Memory B cell (primary cell): ENCODE results near the gene CNR2.

ENCODE experiments used
- ATAC-seq: fragments of 150-1000 bp; cut with Tn5 transposase; 2 replicates; pipeline ENCODE4 v1.10.0; 2021; ENCODE audit warnings: low read depth, mild to moderate bottlenecking, moderate library complexity
- DNase-seq, 2 donors: peaks; one replicate each; pipeline ENCODE4 v3.0.0; 2022; ENCODE audit warnings: low spot score in 2 of 2
- H3K27ac Mint-ChIP-seq: one replicate; pipeline ENCODE4 v1.8.0; 2022; ENCODE audit warnings: mild to moderate bottlenecking, moderate library complexity, mixed read lengths
- H3K27me3 Mint-ChIP-seq: one replicate; pipeline ENCODE4 v1.8.0; 2022; ENCODE audit warnings: mixed read lengths
- H3K36me3 Mint-ChIP-seq: one replicate; pipeline ENCODE4 v1.8.0; 2022; ENCODE audit warnings: mild to moderate bottlenecking, mixed read lengths
- H3K4me1 Mint-ChIP-seq: one replicate; pipeline ENCODE4 v1.8.0; 2022; ENCODE audit warnings: mixed read lengths
- H3K4me3 Mint-ChIP-seq: one replicate; pipeline ENCODE4 v1.8.0; 2022; ENCODE audit warnings: mild to moderate bottlenecking, moderate library complexity, mixed read lengths
- H3K9me3 Mint-ChIP-seq: one replicate; pipeline ENCODE4 v1.8.0; 2022; ENCODE audit warnings: mixed read lengths

Gene CNR2

GRCh38 chr1:23885222-23885621 lies 27.9 kb downstream of the CNR2 start:
- peaks cover 37% of the 10 kb centered on the region for H3K4me1 Mint-ChIP-seq
- H3K4me3 Mint-ChIP-seq, result no peak overlapping the region
- H3K36me3 Mint-ChIP-seq, result peaks cover 24% of the 10 kb centered on the region
- DNase-seq (no peak), ATAC-seq (no peak)
- H3K27ac Mint-ChIP-seq, result peak overlapping the region; percentile 41
- no peaks in the 10 kb centered on the region for H3K27me3 Mint-ChIP-seq
- no peaks in the 10 kb centered on the region for H3K9me3 Mint-ChIP-seq

DNA sequence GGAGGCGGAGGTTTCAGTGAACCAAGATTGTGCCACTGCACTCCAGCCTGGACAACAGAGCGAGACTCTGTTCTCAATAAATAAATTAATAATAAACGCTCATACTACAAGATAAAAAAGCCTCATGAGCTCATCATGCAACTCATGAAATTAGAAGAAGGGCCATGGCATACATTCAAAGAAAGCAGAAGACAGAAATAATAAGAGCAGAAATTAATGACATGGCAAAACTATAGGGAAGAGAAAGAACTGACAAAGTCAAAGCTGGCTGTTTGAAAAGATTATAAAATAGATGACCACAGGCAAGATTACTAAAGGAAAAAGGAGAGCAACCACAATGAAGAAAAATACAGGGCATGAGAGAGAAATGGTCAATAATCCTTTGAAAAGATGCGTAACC lies 30.4 kb downstream of the CNR2 start:
- Mint-ChIP-seq H3K4me1 (peaks cover 24% of the 10 kb centered on the region), H3K9me3 (peaks cover 10% of the 10 kb centered on the region), H3K27me3 (no peaks in the 10 kb centered on the region), H3K36me3 (peaks cover 40% of the 10 kb centered on the region), H3K4me3 (no peak overlapping the region), H3K27ac (no peak overlapping the region)
- ATAC-seq (no peak), DNase-seq (no peak)

DNA sequence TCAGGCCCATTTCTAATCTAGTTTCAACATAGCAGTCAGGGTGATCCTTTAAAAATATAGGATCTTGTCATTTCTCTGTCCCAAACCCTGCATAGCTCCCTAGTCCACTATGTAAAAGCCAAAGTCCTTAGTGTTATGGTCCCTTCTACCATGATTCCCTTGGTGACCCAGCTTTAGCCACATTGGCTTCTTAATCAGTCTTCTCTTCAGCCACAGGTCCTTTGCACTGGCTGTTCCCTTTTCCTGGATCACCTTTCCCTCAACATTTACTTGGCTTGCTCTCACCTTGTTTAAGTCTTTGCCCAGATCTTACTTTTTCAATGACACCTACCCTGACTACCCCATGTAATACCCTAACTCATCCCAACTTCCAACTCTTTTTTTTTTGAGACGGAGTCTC lies 33.4 kb downstream of the CNR2 start:
- H3K27ac Mint-ChIP-seq, result no peak overlapping the region
- DNase-seq, result no peak
- H3K4me1 Mint-ChIP-seq, result peaks cover 14% of the 10 kb centered on the region
- peaks cover 48% of the 10 kb centered on the region for H3K36me3 Mint-ChIP-seq
- H3K27me3 Mint-ChIP-seq, result no peaks in the 10 kb centered on the region
- no peak overlapping the region for H3K4me3 Mint-ChIP-seq
- ATAC-seq, result no peak
- H3K9me3 Mint-ChIP-seq, result peaks cover 10% of the 10 kb centered on the region

GRCh38 chr1:23878668-23879067 lies 34.5 kb downstream of the CNR2 start:
- Mint-ChIP-seq H3K4me1 (peaks cover 17% of the 10 kb centered on the region), H3K27ac (no peak overlapping the region)
- ATAC-seq, result no peak

DNA sequence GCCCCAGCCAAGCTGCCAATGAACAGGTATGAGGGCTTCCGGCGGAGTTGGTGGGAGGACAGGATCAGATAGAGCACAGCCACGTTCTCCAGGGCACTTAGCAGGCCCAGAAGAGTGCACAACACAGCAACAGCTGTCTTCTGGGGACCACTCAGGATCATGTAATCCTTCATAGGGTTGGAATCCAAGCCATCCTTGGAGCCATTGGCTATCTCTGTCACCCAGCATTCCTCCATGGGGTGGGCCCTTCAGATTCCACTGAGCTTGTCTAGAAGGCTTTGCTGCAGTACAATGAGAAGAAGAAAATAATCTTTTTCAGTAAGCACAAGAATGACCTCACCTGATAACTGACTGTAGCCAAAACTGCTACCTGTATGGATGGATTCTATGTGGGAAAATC lies 37.8 kb downstream of the CNR2 start:
- no peak overlapping the region for H3K4me3 Mint-ChIP-seq
- no peaks in the 10 kb centered on the region for H3K27me3 Mint-ChIP-seq
- ATAC-seq, result no peak
- no peak for DNase-seq
- no peak overlapping the region for H3K27ac Mint-ChIP-seq
- H3K36me3 Mint-ChIP-seq, result peaks cover 50% of the 10 kb centered on the region
- peaks cover 12% of the 10 kb centered on the region for H3K4me1 Mint-ChIP-seq
- peaks cover 10% of the 10 kb centered on the region for H3K9me3 Mint-ChIP-seq

More at GRCh38 chr1:23878668-23879067, 34.5 kb downstream of the CNR2 start:
- H3K36me3 Mint-ChIP-seq, result peaks cover 54% of the 10 kb centered on the region
- DNase-seq, result no peak
- H3K9me3 Mint-ChIP-seq, result peaks cover 10% of the 10 kb centered on the region
- H3K27me3 Mint-ChIP-seq, result no peaks in the 10 kb centered on the region
- no peak overlapping the region for H3K4me3 Mint-ChIP-seq

DNA sequence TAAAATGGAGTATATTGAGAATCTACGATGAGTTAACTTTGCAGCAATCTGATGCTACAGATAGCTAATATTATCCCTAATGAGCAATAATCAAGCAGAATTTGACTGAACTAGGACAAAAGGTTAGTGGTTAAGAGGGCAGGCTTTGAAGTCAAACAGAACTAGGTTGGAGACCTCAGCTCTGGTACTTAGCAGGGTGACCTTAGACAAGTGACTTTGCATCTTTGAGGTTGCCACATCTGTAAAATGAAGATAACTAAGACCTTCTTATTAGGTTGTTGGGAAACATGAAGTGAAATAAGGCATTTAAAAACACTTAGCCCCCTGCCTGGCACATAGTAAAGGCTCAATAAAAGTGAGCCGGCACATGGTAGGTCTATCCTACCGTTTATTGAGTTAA lies 40.7 kb downstream of the CNR2 start:
- H3K9me3 Mint-ChIP-seq, result no peaks in the 10 kb centered on the region
- no peak overlapping the region for H3K4me3 Mint-ChIP-seq
- peaks cover 18% of the 10 kb centered on the region for H3K4me1 Mint-ChIP-seq
- DNase-seq (no peak), ATAC-seq (no peak)
- no peak overlapping the region for H3K27ac Mint-ChIP-seq
- H3K27me3 Mint-ChIP-seq, result no peaks in the 10 kb centered on the region
- peaks cover 26% of the 10 kb centered on the region for H3K36me3 Mint-ChIP-seq

DNA sequence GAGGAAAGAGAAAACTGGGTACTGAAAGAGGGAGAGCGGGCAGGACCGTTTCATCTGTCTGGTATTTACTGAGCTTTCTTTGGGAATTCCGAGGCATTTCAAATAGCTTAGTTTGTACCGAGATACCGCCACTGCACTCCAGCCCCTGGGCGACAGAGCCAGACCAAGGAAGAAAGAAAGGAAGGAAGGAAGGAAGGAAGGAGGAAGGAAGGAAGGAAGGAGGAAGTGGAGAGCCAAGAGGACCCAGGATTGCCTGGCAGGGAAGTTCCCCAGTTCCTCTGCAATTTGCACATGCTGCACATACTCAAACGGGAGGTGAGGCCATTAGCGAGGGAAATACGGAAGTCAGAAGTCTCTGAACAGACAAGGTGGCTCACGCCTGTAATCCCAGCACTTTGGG lies 44.1 kb downstream of the CNR2 start:
- ATAC-seq (no peak), DNase-seq (no peak)
- Mint-ChIP-seq H3K27ac (peak overlapping the region; percentile 58), H3K36me3 (peaks cover 9% of the 10 kb centered on the region), H3K4me3 (peak overlapping the region; percentile 83), H3K9me3 (no peaks in the 10 kb centered on the region), H3K27me3 (no peaks in the 10 kb centered on the region), H3K4me1 (peaks cover 23% of the 10 kb centered on the region)

DNA sequence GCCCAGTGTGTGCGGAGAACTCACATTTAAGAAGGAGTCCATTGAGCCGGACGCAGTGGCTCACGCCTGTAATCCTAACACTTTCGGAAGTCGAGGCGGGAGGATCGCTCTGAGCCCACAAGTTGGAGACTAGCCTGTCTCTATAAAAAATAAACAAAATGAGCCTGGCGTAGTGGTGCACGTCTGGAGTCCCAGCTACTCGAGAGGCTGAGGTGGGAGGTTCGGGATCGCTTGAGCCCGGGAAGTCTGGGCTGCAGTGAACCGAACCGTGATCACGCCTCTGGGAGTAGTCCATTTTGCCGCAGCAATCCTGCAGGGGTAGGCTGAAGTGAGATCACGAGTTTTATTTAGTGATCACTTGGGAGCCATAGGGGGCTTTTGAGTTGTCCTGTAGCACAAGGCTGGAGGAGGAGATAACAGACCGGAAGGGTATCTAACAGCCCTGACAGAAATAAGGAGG lies 44.6 kb downstream of the CNR2 start:
- Mint-ChIP-seq H3K9me3 (no peaks in the 10 kb centered on the region), H3K36me3 (peaks cover 8% of the 10 kb centered on the region), H3K4me1 (peaks cover 22% of the 10 kb centered on the region), H3K27me3 (no peaks in the 10 kb centered on the region), H3K27ac (peak overlapping the region; percentile 58), H3K4me3 (peak overlapping the region; percentile 83)
- DNase-seq (no peak), ATAC-seq (no peak)

DNA sequence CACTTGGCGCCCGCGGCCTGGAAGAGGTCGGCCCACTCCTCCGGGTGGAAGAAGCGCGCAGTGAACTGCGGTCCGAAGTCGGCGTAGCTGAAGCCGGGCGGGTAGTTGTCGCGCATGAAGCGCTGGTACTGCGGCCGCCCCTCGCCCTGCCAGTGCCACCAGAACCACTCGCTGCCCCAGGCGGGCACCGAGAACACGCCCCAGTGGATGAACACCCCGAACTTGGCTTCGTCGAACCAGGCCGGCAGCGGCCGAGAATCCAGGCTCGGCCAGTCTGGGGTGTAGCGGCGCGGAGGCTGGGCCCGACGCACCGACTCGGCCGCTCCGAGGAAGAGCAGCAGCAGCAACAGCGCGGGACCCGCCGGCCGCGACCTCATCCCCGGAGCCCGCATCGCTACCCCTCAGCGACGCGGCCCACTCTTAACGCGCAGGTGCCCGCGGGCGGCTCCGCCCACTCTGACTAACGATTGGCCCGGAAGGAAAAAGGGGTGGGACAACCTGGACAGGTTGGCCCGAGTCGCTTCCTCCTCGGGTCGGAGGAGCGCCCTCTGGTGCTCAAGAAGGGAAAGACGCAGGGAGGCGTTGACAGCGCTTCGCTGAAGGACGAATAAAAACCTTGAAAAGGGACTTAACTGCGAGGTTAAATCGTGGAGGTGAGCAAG lies 45.1 kb downstream of the CNR2 start, which contains the start of gene FUCA1:
FUCA1 (minus strand) TSS at position 396 of the 662 bp plus-strand sequence; CDS start at position 392, 4 bp downstream.
- peak; percentile 92 to 93 for DNase-seq
- Mint-ChIP-seq H3K4me1 (peaks cover 22% of the 10 kb centered on the region), H3K27ac (peak within 1 kb of the TSS; percentile 58), H3K36me3 (peaks cover 8% of the 10 kb centered on the region), H3K27me3 (no peaks in the 10 kb centered on the region), H3K4me3 (peak within 1 kb of the TSS; percentile 83), H3K9me3 (no peaks in the 10 kb centered on the region)
- ATAC-seq, result peak; percentile 98

- Mint-ChIP-seq H3K36me3 (peaks cover 8% of the 10 kb centered on the region), H3K27me3 (no peaks in the 10 kb centered on the region), H3K9me3 (no peaks in the 10 kb centered on the region), H3K27ac (peak overlapping the region; percentile 58), H3K4me1 (peaks cover 22% of the 10 kb centered on the region), H3K4me3 (peak overlapping the region; percentile 83)
- DNase-seq (no peak), ATAC-seq (no peak)
Measured at GRCh38 chr1:23867542-23867894, 45.6 kb downstream of the CNR2 start.

DNA sequence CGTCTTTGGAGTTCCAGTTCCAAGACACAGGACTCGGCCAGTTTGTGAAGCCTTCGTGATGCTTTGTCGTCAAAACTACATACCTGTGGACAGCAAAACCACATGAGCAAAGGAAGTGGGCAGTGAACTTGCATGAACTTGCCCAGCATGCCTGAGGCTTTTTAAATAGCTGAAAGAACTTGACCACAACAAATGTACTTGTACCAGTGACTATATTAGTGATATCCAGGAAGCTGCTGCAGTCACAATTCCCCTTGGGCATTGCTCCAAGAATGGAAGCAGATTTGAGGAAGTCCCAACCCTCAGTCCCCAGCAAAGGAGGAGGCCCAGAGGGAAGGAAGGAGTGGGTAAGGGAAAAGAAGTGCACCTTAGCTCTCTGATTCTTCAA lies 47.6 kb downstream of the CNR2 start:
- Mint-ChIP-seq H3K9me3 (no peaks in the 10 kb centered on the region), H3K4me1 (peaks cover 24% of the 10 kb centered on the region), H3K36me3 (peaks cover 6% of the 10 kb centered on the region), H3K4me3 (no peak overlapping the region), H3K27me3 (no peaks in the 10 kb centered on the region), H3K27ac (no peak overlapping the region)
- DNase-seq, result no peak
- no peak for ATAC-seq

DNA sequence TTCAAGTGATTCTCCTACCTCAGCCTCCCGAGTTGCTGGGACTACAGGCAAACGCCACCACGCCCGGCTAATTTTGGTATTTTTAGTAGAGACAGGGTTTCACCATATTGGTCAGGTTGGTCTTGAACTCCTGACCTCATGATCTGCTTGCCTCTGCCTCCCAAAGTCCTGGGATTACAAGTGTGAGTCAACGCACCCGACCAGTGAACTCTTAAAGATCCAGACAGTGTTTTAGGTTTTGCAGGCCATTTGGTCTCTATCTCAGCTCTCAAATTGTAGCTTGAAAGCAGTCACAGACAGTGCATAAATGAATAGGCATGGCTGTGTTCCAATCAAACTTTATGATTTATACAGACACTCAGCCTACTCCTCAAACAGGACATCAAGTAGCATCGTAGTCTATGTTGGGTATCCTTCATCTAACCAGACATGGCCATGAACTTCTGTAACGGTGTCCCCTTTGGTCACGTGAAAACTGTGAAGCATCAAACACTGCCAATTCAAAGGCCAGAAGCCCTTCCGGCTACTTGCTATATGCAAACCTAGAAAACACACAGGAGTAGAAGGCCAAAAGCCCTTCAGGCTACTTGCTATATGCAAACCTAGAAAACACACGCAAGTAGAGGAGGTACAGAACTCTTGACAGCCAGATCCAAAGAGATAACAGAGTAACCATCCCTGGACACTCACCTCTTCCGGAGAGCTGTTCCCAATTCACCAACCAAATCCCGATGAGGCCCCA lies 48.2 kb downstream of the CNR2 start:
- Mint-ChIP-seq H3K4me3 (no peak overlapping the region), H3K27me3 (no peaks in the 10 kb centered on the region), H3K4me1 (peaks cover 21% of the 10 kb centered on the region), H3K27ac (no peak overlapping the region), H3K36me3 (peaks cover 7% of the 10 kb centered on the region), H3K9me3 (no peaks in the 10 kb centered on the region)
- ATAC-seq (no peak), DNase-seq (no peak)

DNA sequence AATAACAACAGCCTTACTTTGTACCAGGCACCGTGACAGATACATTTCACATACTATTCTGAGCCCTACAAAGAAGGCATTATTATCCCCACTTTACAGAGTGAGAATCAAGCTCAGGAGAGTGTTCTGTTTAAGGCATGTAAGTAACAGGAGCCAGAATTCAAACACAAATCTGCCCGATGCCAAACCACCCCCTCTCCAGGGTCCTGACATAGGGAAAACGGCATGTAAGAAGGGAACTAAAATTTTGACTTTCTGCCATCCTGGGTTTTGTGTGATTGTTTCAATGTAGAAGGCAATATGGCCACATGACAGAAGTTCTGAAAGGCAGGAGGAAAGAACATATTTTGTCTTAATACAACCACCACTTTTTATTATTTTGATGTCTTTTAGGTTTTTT lies 50.5 kb downstream of the CNR2 start:
- no peak overlapping the region for H3K4me3 Mint-ChIP-seq

DNA sequence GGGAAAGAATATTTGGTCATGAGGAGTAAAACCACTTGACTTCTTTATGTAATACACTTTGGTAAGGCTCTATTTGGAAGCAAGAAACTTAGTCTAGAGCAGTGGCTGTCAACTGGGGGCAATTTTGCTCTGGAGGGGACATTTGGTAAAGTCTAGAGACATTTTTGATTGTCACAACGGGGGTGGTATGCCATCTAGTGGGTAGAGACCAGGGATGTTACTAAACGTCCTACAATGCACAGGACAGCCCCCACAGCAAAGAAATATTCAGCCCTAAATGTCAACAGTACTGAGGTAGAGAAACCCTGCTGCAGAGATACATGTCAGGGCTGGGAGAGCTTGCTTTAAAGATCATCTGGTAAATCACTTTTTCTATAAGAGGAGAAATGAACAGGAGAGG lies 58.6 kb downstream of the CNR2 start:
- H3K9me3 Mint-ChIP-seq, result no peaks in the 10 kb centered on the region
- no peaks in the 10 kb centered on the region for H3K27me3 Mint-ChIP-seq
- ATAC-seq, result peak; percentile 42
- H3K4me3 Mint-ChIP-seq, result no peak overlapping the region
- DNase-seq, result no peak
- H3K36me3 Mint-ChIP-seq, result peaks cover 18% of the 10 kb centered on the region
- H3K4me1 Mint-ChIP-seq, result no peaks in the 10 kb centered on the region
- no peak overlapping the region for H3K27ac Mint-ChIP-seq

More for the DNA sequence above, 50.5 kb downstream of the CNR2 start:
- no peak for ATAC-seq
- Mint-ChIP-seq H3K36me3 (peaks cover 12% of the 10 kb centered on the region), H3K27ac (no peak overlapping the region), H3K4me1 (peaks cover 13% of the 10 kb centered on the region), H3K27me3 (no peaks in the 10 kb centered on the region), H3K9me3 (no peaks in the 10 kb centered on the region)
- DNase-seq, result no peak
